ENCODE results near the gene FRS3.

The FRS3 gene

GRCh38 chr6:41750374-41750773 is 29.3 kb downstream of the FRS3 start:
- no peak for TF ChIP-seq CTCF (IDR thresholded peaks at IDR 0.05; ENCODE audit: insufficient read depth, low read depth, low read length, missing control alignments)
- no peak overlapping the region for H3K4me3 ChIP-seq (ENCODE audit: low read depth, low read length)
- DNase-seq (ENCODE audit: low read depth) = no peak

- TF ChIP-seq CTCF (IDR thresholded peaks at IDR 0.05; ENCODE audit: insufficient read depth, low read depth, low read length, missing control alignments) = no peak
- no peak overlapping the region for H3K4me3 ChIP-seq (ENCODE audit: low read depth, low read length)
- DNase-seq (ENCODE audit: low read depth) = no peak
Measured at GRCh38 chr6:41748542-41748941, 31.2 kb downstream of the FRS3 start.

- no peak overlapping the region for H3K4me3 ChIP-seq (ENCODE audit: low read depth, low read length)
- no peak for DNase-seq (ENCODE audit: low read depth)
- no peak for TF ChIP-seq CTCF (IDR thresholded peaks at IDR 0.05; ENCODE audit: insufficient read depth, low read depth, low read length, missing control alignments)
Measured at GRCh38 chr6:41748102-41748477, 31.6 kb downstream of the FRS3 start.

- TF ChIP-seq CTCF (IDR thresholded peaks at IDR 0.05; ENCODE audit: insufficient read depth, low read depth, low read length, missing control alignments) = no peak
- H3K4me3 ChIP-seq (ENCODE audit: low read depth, low read length) = no peak within 1 kb of the TSS
- no peak for DNase-seq (ENCODE audit: low read depth)
Measured at GRCh38 chr6:41747256-41748101, 32.2 kb downstream of the FRS3 start, which contains the start of gene PGC. PGC (minus strand) TSS chr6:41747397; CDS start chr6:41747334, 63 bp downstream.

- no peak for DNase-seq (ENCODE audit: low read depth)
- TF ChIP-seq CTCF (IDR thresholded peaks at IDR 0.05; ENCODE audit: insufficient read depth, low read depth, low read length, missing control alignments) = no peak
- H3K4me3 ChIP-seq (ENCODE audit: low read depth, low read length) = no peak overlapping the region
Measured at GRCh38 chr6:41746107-41746506, 33.6 kb downstream of the FRS3 start.

- TF ChIP-seq CTCF (IDR thresholded peaks at IDR 0.05; ENCODE audit: insufficient read depth, low read depth, low read length, missing control alignments) = no peak
- DNase-seq (ENCODE audit: low read depth) = no peak
- no peak overlapping the region for H3K4me3 ChIP-seq (ENCODE audit: low read depth, low read length)
Measured at GRCh38 chr6:41744236-41744787, 35.4 kb downstream of the FRS3 start.
